ENCODE data around the gene NRG2.

NRG2 gene

GRCh38 chr5:139831624-139832023 lies 211.5 kb downstream of the NRG2 start:
- no peak for DNase-seq

GRCh38 chr5:139829471-139829870 lies 213.6 kb downstream of the NRG2 start:
- no peak for DNase-seq

- no peak for DNase-seq
These were observed 214.7 kb downstream of the NRG2 start for GRCh38 chr5:139828207-139828895.

- DNase-seq, result no peak
These were observed 217.4 kb downstream of the NRG2 start for GRCh38 chr5:139825690-139826089.

GRCh38 chr5:139823757-139824355 lies 219.2 kb downstream of the NRG2 start:
- DNase-seq, result no peak

GRCh38 chr5:139822553-139823425 lies 220.3 kb downstream of the NRG2 start:
- no peak for DNase-seq

GRCh38 chr5:139821806-139822552 lies 221.1 kb downstream of the NRG2 start:
- DNase-seq, result no peak

GRCh38 chr5:139820606-139821005 lies 222.5 kb downstream of the NRG2 start:
- no peak for DNase-seq

GRCh38 chr5:139820130-139820529 lies 223.0 kb downstream of the NRG2 start:
- no peak for DNase-seq

- no peak for DNase-seq
These were observed 225.1 kb downstream of the NRG2 start for GRCh38 chr5:139817970-139818369.

GRCh38 chr5:139817362-139817761 lies 225.7 kb downstream of the NRG2 start:
- no peak for DNase-seq

GRCh38 chr5:139816566-139816965 lies 226.5 kb downstream of the NRG2 start:
- DNase-seq, result no peak

- no peak for DNase-seq
These were observed 228.3 kb downstream of the NRG2 start for GRCh38 chr5:139814704-139815280.

GRCh38 chr5:139814191-139814601 lies 228.9 kb downstream of the NRG2 start:
- no peak for DNase-seq

GRCh38 chr5:139812836-139813805 lies 230.0 kb downstream of the NRG2 start:
- no peak for DNase-seq

GRCh38 chr5:139812323-139812722 lies 230.8 kb downstream of the NRG2 start:
- no peak for DNase-seq

GRCh38 chr5:139811274-139811607 lies 231.9 kb downstream of the NRG2 start:
- DNase-seq, result no peak

- no peak for DNase-seq
These were observed 232.5 kb downstream of the NRG2 start for GRCh38 chr5:139810341-139811273.

- DNase-seq, result no peak
These were observed 233.7 kb downstream of the NRG2 start for GRCh38 chr5:139809331-139809810.

Data from stimulated activated CD4-positive, alpha-beta T cell treated with anti-CD3 and anti-CD28 coated beads, Interleukin-1b, Interleukin-23, amount 100 ng/mL, for 48 hours (primary cell).